ENCODE results near the gene PRRT3. TPM values are rescaled to one million over a fixed set of nuclear protein-coding genes. Genes with fewer than 3 reads are reported as not detected.
A peak's percentile ranks its signal among the peaks of the same experiment; 100 is the strongest.

Gene PRRT3
- total and polyA plus RNA-seq, 9 of the 15 experiments (the other 6 are each of a cell fraction or from before 2014, with no cell fraction given) = 0.06 to 1.9 (median 1.2) TPM

- TF ChIP-seq FOS (IDR thresholded peaks at IDR 0.05; ENCODE audit: extremely low read depth, insufficient read length) (no peak), CBX3 (IDR thresholded peaks at IDR 0.05; ENCODE audit: borderline replicate concordance in 1 of 2, low read length in 2 of 2) (peak in 1 of 2 experiments; percentile 64; a peak in 1 of 3 replicates), ARID1B (IDR thresholded peaks at IDR 0.05) (peak; percentile 97), SMARCA5 (IDR thresholded peaks at IDR 0.05) (no peak), MXI1 (IDR thresholded peaks at IDR 0.05; ENCODE audit: low read depth, low read length) (no peak), HDAC1 (IDR thresholded peaks at IDR 0.05) (peak in 1 of 2 experiments; percentile 81; a peak in 2 of 4 replicates), NCOA2 (IDR thresholded peaks at IDR 0.05; ENCODE audit: partially characterized antibody in 2 of 2) (peak in 1 of 2 experiments; percentile 14), PTTG1 (tag; IDR thresholded peaks at IDR 0.05; ENCODE audit: low read depth) (0 out of 2 replicates have a peak, but pooled peaks have one; percentile 13), ZNF644 (tag; IDR thresholded peaks at IDR 0.05; ENCODE audit: low read depth) (no peak), POLR2A (conservative IDR thresholded peaks at IDR 0.05) (no peak), MTF1 (CRISPR knock-in tag; IDR thresholded peaks at IDR 0.05; ENCODE audit: borderline replicate concordance) (no peak), ARNT (IDR thresholded peaks at IDR 0.05) (peak in 1 of 2 experiments; percentile 84; a peak in 2 of 4 replicates), ELF4 (CRISPR knock-in tag; IDR thresholded peaks at IDR 0.05) (peak; percentile 56; the same call in 1 of the 2 replicates), KDM4B (IDR thresholded peaks at IDR 0.05; ENCODE audit: borderline replicate concordance in 2 of 2, low read depth in 1 of 2) (no peak), U2AF2 (optimal IDR thresholded peaks at IDR 0.05; ENCODE audit: low read depth, low read length) (no peak), RNF2 (IDR thresholded peaks at IDR 0.05) (peak; percentile 51; the same call in 1 of the 2 replicates), SP1 (CRISPR knock-in tag; IDR thresholded peaks at IDR 0.05) (no peak), ARID3A (IDR thresholded peaks at IDR 0.05; ENCODE audit: borderline replicate concordance, low read depth, low read length) (peak; percentile 87; the same call in 1 of the 2 replicates), PHB2 (IDR thresholded peaks at IDR 0.05; ENCODE audit: low read depth) (0 out of 2 replicates have a peak, but pooled peaks have one; percentile 11), GATA2 (CRISPR knock-in tag; IDR thresholded peaks at IDR 0.05) (peak; percentile 90), TEAD1 (CRISPR knock-in tag; IDR thresholded peaks at IDR 0.05) (peak in 1 of 2 experiments; percentile 35; a peak in 2 of 4 replicates), TCF7L2 (IDR thresholded peaks at IDR 0.05; ENCODE audit: low read depth, low read length) (no peak), XRCC3 (IDR thresholded peaks at IDR 0.05) (no peak)
- TF ChIP-seq, protein P1, sequence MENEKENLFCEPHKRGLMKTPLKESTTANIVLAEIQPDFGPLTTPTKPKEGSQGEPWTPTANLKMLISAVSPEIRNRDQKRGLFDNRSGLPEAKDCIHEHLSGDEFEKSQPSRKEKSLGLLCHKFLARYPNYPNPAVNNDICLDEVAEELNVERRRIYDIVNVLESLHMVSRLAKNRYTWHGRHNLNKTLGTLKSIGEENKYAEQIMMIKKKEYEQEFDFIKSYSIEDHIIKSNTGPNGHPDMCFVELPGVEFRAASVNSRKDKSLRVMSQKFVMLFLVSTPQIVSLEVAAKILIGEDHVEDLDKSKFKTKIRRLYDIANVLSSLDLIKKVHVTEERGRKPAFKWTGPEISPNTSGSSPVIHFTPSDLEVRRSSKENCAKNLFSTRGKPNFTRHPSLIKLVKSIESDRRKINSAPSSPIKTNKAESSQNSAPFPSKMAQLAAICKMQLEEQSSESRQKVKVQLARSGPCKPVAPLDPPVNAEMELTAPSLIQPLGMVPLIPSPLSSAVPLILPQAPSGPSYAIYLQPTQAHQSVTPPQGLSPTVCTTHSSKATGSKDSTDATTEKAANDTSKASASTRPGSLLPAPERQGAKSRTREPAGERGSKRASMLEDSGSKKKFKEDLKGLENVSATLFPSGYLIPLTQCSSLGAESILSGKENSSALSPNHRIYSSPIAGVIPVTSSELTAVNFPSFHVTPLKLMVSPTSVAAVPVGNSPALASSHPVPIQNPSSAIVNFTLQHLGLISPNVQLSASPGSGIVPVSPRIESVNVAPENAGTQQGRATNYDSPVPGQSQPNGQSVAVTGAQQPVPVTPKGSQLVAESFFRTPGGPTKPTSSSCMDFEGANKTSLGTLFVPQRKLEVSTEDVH (IDR thresholded peaks at IDR 0.05; ENCODE audit: low read depth, partially characterized antibody) = no peak
- TF ChIP-seq, protein P2, sequence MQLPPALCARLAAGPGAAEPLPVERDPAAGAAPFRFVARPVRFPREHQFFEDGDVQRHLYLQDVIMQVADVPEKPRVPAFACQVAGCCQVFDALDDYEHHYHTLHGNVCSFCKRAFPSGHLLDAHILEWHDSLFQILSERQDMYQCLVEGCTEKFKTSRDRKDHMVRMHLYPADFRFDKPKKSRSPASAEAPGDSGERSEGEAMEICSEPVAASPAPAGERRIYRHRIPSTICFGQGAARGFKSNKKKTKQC (CRISPR knock-in tag; IDR thresholded peaks at IDR 0.05) = no peak; the same call in 1 of the 2 replicates
These were observed 26.6 kb upstream of the PRRT3 start (continued) for GRCh38 chr3:9978710-9979305.

Data from K562 (cell line).